Activated T-helper 2 cell treated with anti-CD3 and anti-CD28 coated beads, Interferon-gamma antibody, Interleukin-2, Interleukin-4, amounts not matched to agents 10 μg/mL and 5 μg/mL and 100 μg/mL, durations not matched to agents 14 hours and 24 hours and 36 hours (primary cell): ENCODE results near the gene QRICH2. TPM values are rescaled to one million over a fixed set of nuclear protein-coding genes. Genes with fewer than 3 reads are reported as not detected.
A peak's percentile ranks its signal among the peaks of the same experiment; 100 is the strongest.
"Not testable (repeated sequence)": the region's sequence is repeated elsewhere in the genome, so short reads cannot be mapped to it uniquely, and the experiment has no call there.

ENCODE experiments used
- DNase-seq: peaks from one replicate; pipeline ENCODE4 v3.0.0; 2021; ENCODE audit warnings: low spot score
- H3K27ac Mint-ChIP-seq: one replicate; pipeline ENCODE4 v1.8.0; 2021; ENCODE audit warnings: mixed read lengths
- H3K27me3 Mint-ChIP-seq: one replicate; pipeline ENCODE4 v1.8.0; 2021; ENCODE audit warnings: low read depth, mixed read lengths
- H3K36me3 Mint-ChIP-seq: one replicate; pipeline ENCODE4 v1.8.0; 2021; ENCODE audit warnings: low read depth, mixed read lengths
- H3K4me1 Mint-ChIP-seq: one replicate; pipeline ENCODE4 v1.8.0; 2021; ENCODE audit warnings: low read depth, mixed read lengths
- H3K4me3 Mint-ChIP-seq: one replicate; pipeline ENCODE4 v1.8.0; 2021; ENCODE audit warnings: low read depth, mild to moderate bottlenecking, moderate library complexity, mixed read lengths
- H3K9me3 Mint-ChIP-seq: one replicate; pipeline ENCODE4 v1.8.0; 2021; ENCODE audit warnings: mixed read lengths
- intact Hi-C: fragments of 100-400 bp; cut with micrococcal nuclease; formaldehyde crosslinking; loops from one replicate; pipeline ENCODE4 v1.15.1; 2023
- total RNA-seq: library from RNA; stranded (reverse); gene quantifications from 2 replicates; pipeline ENCODE4 v1.2.3, GENCODE V29; 2022

The QRICH2 gene
- total RNA-seq, 1 donor from 2014 or later: 1.7 TPM

GRCh38 chr17:76265624-76266243, 42.3 kb downstream of the QRICH2 start:
- Mint-ChIP-seq H3K4me3 (peak overlapping the region; percentile 91), H3K27ac (peak overlapping the region; percentile 79), H3K36me3 (peaks cover 37% of the 10 kb centered on the region), H3K27me3 (no peaks in the 10 kb centered on the region), H3K9me3 (no peaks in the 10 kb centered on the region), H3K4me1 (peaks cover 56% of the 10 kb centered on the region)
- intact Hi-C loops: loop anchor here (5.0 kb wide), 1 partner anchor 483 kb away; the partner anchor contains the start of gene UNK
- peak; percentile 61 for DNase-seq

GRCh38 chr17:76264755-76265623, 43.1 kb downstream of the QRICH2 start, which contains the start of gene UBALD2:
UBALD2 (plus strand) TSS chr17:76265348; CDS start chr17:76265506, 158 bp downstream.
- Mint-ChIP-seq H3K9me3 (no peaks in the 10 kb centered on the region), H3K36me3 (peaks cover 34% of the 10 kb centered on the region), H3K27ac (peak within 1 kb of the TSS; percentile 96), H3K27me3 (no peaks in the 10 kb centered on the region), H3K4me3 (peak within 1 kb of the TSS; percentile 91), H3K4me1 (peaks cover 55% of the 10 kb centered on the region)
- peak; percentile 100 for DNase-seq
- intact Hi-C loops: loop anchor here (1.0 to 5.0 kb wide), 4 partner anchors 7 to 483 kb away; partner anchors contain the start of gene UNK

- intact Hi-C loops: loop anchor here (1.0 kb wide), 3 partner anchors 8 to 72 kb away; no protein-coding TSS in a partner anchor
- DNase-seq: no peak
- Mint-ChIP-seq H3K4me3 (peak overlapping the region; percentile 75), H3K36me3 (peaks cover 28% of the 10 kb centered on the region), H3K4me1 (peaks cover 51% of the 10 kb centered on the region), H3K27ac (peak overlapping the region; percentile 80), H3K27me3 (no peaks in the 10 kb centered on the region), H3K9me3 (no peaks in the 10 kb centered on the region)
These were observed 43.7 kb downstream of the QRICH2 start for GRCh38 chr17:76264425-76264754.

GRCh38 chr17:76263896-76264295, 44.2 kb downstream of the QRICH2 start:
- H3K4me1 Mint-ChIP-seq: peaks cover 47% of the 10 kb centered on the region

GRCh38 chr17:76262732-76263344, 45.2 kb downstream of the QRICH2 start:
- H3K27ac Mint-ChIP-seq: peak overlapping the region; percentile 80
- no peaks in the 10 kb centered on the region for H3K9me3 Mint-ChIP-seq
- intact Hi-C loops: no loop called here
- H3K36me3 Mint-ChIP-seq: peaks cover 18% of the 10 kb centered on the region
- peaks cover 40% of the 10 kb centered on the region for H3K4me1 Mint-ChIP-seq
- no peak for DNase-seq
- no peaks in the 10 kb centered on the region for H3K27me3 Mint-ChIP-seq
- H3K4me3 Mint-ChIP-seq: peak overlapping the region; percentile 42

More at GRCh38 chr17:76263896-76264295, 44.2 kb downstream of the QRICH2 start:
- Mint-ChIP-seq H3K36me3 (peaks cover 23% of the 10 kb centered on the region), H3K27ac (peak overlapping the region; percentile 80), H3K27me3 (no peaks in the 10 kb centered on the region), H3K4me3 (peak overlapping the region; percentile 14), H3K9me3 (no peaks in the 10 kb centered on the region)
- no peak for DNase-seq
- intact Hi-C loops: loop anchor here (1.0 kb wide), 3 partner anchors 8 to 72 kb away; no protein-coding TSS in a partner anchor

GRCh38 chr17:76261421-76262215, 46.5 kb downstream of the QRICH2 start:
- H3K27ac Mint-ChIP-seq: peak overlapping the region; percentile 80
- intact Hi-C loops: no loop called here
- H3K9me3 Mint-ChIP-seq: peaks cover 4% of the 10 kb centered on the region
- DNase-seq: no peak
- no peaks in the 10 kb centered on the region for H3K27me3 Mint-ChIP-seq
- peaks cover 38% of the 10 kb centered on the region for H3K4me1 Mint-ChIP-seq
- no peak overlapping the region for H3K4me3 Mint-ChIP-seq
- H3K36me3 Mint-ChIP-seq: peaks cover 10% of the 10 kb centered on the region

- Mint-ChIP-seq H3K4me3 (no peak overlapping the region), H3K9me3 (peaks cover 4% of the 10 kb centered on the region), H3K27ac (no peak overlapping the region), H3K36me3 (peaks cover 5% of the 10 kb centered on the region), H3K4me1 (peaks cover 47% of the 10 kb centered on the region), H3K27me3 (no peaks in the 10 kb centered on the region)
- intact Hi-C loops: no loop called here
- no peak for DNase-seq
These were observed 47.4 kb downstream of the QRICH2 start for GRCh38 chr17:76260669-76261068.

GRCh38 chr17:76260220-76260619, 47.9 kb downstream of the QRICH2 start:
- H3K27ac Mint-ChIP-seq: no peak overlapping the region
- peaks cover 4% of the 10 kb centered on the region for H3K9me3 Mint-ChIP-seq
- H3K4me3 Mint-ChIP-seq: no peak overlapping the region
- H3K27me3 Mint-ChIP-seq: no peaks in the 10 kb centered on the region
- no peak for DNase-seq
- intact Hi-C loops: no loop called here
- peaks cover 5% of the 10 kb centered on the region for H3K36me3 Mint-ChIP-seq
- peaks cover 51% of the 10 kb centered on the region for H3K4me1 Mint-ChIP-seq

GRCh38 chr17:76256430-76257050, 51.5 kb downstream of the QRICH2 start:
- DNase-seq, intact Hi-C loops, H3K27me3 Mint-ChIP-seq, H3K9me3 Mint-ChIP-seq, H3K36me3 Mint-ChIP-seq: not testable (repeated sequence)
- peak overlapping the region; percentile 6 for H3K4me3 Mint-ChIP-seq
- peak overlapping the region; percentile 70 for H3K27ac Mint-ChIP-seq
- peaks cover 44% of the 10 kb centered on the region for H3K4me1 Mint-ChIP-seq

GRCh38 chr17:76255801-76256429, 52.2 kb downstream of the QRICH2 start:
- Mint-ChIP-seq H3K36me3 (peaks cover 5% of the 10 kb centered on the region), H3K4me1 (peaks cover 46% of the 10 kb centered on the region), H3K27ac (peak overlapping the region; percentile 70), H3K27me3 (no peaks in the 10 kb centered on the region), H3K4me3 (no peak overlapping the region), H3K9me3 (peaks cover 4% of the 10 kb centered on the region)
- intact Hi-C loops: no loop called here
- DNase-seq: no peak

GRCh38 chr17:76254275-76254674, 53.8 kb downstream of the QRICH2 start:
- Mint-ChIP-seq H3K9me3 (peaks cover 4% of the 10 kb centered on the region), H3K27me3 (no peaks in the 10 kb centered on the region), H3K4me1 (peaks cover 46% of the 10 kb centered on the region), H3K4me3 (no peak overlapping the region), H3K36me3 (peaks cover 5% of the 10 kb centered on the region), H3K27ac (no peak overlapping the region)
- no peak for DNase-seq
- intact Hi-C loops: no loop called here
